ENCODE measurements around the gene SCMH1.

GRCh38 chr1:41006942-41007865 is 234.9 kb downstream of the SCMH1 start:
- TF ChIP-seq CTCF (IDR thresholded peaks at IDR 0.05) (no peak), POLR2A (IDR thresholded peaks at IDR 0.05) (no peak)
